ENCODE results near the gene ETV3L. TPM values are rescaled to one million over a fixed set of nuclear protein-coding genes. Genes with fewer than 3 reads are reported as not detected.
A peak's percentile ranks its signal among the peaks of the same experiment; 100 is the strongest.

ETV3L gene
- total RNA-seq: not detected

DNA sequence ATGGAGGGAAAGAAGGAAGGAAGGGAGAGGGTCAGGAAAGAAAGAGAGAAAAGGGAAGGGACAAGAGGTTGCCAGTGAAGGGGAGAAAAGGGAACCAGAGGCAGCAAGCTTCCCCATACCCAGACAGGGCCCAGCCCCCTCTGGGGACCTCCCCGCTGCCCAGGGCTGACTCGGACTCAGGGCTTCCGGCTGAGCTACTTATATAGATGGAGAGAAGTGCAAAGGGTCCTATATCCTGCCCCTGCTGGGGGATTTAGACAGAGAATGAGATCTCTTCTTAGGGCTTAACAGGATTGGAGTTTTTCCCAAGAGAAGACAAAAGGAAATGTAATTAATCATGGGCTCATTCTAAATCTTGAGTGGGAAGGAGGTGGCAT, at the start of gene ETV3L:
Gene ETV3L (minus strand): TSS at position 176 of the 377 bp plus-strand sequence. CDS start 285 bp downstream, outside the sequence.
- H3K4me3 ChIP-seq (ENCODE audit: low read depth, poor library complexity, severe bottlenecking): no peak within 1 kb of the TSS
- WGBS, 2 donors: 68 to 89% methylated on average over 3 of the region's 3 CpGs
- DNase-seq (ENCODE audit: low spot score in 2 of 2): no peak
- no peak for TF ChIP-seq POLR2A (IDR thresholded peaks at IDR 0.05)
- TF ChIP-seq, protein P1, sequence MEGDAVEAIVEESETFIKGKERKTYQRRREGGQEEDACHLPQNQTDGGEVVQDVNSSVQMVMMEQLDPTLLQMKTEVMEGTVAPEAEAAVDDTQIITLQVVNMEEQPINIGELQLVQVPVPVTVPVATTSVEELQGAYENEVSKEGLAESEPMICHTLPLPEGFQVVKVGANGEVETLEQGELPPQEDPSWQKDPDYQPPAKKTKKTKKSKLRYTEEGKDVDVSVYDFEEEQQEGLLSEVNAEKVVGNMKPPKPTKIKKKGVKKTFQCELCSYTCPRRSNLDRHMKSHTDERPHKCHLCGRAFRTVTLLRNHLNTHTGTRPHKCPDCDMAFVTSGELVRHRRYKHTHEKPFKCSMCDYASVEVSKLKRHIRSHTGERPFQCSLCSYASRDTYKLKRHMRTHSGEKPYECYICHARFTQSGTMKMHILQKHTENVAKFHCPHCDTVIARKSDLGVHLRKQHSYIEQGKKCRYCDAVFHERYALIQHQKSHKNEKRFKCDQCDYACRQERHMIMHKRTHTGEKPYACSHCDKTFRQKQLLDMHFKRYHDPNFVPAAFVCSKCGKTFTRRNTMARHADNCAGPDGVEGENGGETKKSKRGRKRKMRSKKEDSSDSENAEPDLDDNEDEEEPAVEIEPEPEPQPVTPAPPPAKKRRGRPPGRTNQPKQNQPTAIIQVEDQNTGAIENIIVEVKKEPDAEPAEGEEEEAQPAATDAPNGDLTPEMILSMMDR (IDR thresholded peaks at IDR 0.05): no peak
- intact Hi-C loops (cut with DNase I; ENCODE audit: low total_unique reads): no loop called here

DNA sequence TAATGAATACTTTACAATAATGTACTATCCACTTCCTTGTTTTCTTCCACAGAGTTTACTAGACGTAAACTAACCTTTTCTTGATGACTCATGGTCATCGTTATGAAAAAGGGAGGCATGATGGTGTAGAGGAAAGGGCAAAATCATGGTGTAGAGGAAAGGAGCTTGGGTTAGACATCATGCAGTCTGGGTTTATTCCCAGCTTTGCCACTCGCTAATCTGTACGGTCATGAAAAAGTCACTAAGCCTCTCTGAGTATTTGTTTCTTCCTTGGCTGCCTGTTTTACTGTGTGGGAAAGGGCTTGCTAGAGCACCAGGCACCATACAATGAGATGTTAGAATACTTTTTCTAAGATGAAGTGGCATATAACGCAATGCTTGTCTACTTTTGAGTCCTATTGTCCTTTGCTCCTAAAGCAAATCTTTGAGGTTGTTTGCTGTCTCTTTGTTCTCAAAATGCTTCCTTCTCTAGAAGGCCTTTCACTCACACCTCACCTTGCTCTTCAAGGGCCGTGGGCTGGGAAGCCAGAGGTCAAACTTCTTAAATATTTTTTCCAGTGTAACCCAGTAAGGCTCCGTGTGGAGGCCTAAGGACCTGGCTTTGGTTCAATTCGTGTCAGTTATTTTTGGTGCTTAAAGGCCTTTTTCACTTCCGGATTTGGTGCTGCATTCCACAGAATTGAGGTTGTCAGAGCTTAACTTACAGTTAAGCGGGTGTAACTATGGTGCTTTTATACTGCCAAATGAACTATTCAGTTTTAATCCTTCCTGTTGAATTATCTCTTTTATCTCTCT, 48.5 kb upstream of the ETV3L start:
- TF ChIP-seq, protein P1 (IDR thresholded peaks at IDR 0.05): no peak
- no peak for TF ChIP-seq POLR2A (IDR thresholded peaks at IDR 0.05)
- intact Hi-C loops (cut with DNase I; ENCODE audit: low total_unique reads): no loop called here
- no peak overlapping the region for H3K4me3 ChIP-seq (ENCODE audit: low read depth, poor library complexity, severe bottlenecking)
- no peak for DNase-seq (ENCODE audit: low spot score in 2 of 2)
- 51 to 60% methylated on average over 10 of the region's 10 CpGs for WGBS, 2 donors

DNA sequence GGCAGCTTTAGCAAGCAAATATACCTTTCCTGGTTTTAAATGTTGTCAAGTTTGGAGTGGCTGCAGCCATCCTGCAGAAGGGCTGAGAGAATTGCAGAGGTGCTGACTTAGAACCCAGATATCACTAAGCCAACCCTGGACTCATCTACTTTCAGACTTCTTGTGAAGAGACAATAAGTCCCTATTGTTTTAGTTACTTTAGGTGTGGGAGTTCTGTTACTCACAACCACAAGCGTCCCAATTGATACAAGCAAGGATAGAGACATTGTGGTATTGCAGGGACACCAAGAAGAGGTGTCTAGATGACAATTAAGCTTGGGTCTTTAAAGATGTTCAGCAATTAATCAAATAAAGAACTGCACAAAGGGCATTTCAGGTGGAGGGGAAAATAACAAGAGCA, 47.4 kb upstream of the ETV3L start:
- no peak overlapping the region for H3K4me3 ChIP-seq (ENCODE audit: low read depth, poor library complexity, severe bottlenecking)
- TF ChIP-seq, protein P1 (IDR thresholded peaks at IDR 0.05): no peak
- TF ChIP-seq POLR2A (IDR thresholded peaks at IDR 0.05): no peak
- DNase-seq (ENCODE audit: low spot score in 2 of 2): no peak
- intact Hi-C loops (cut with DNase I; ENCODE audit: low total_unique reads): no loop called here
- 81% methylated on average over 1 of the region's 1 CpG for WGBS, 2 donors

DNA sequence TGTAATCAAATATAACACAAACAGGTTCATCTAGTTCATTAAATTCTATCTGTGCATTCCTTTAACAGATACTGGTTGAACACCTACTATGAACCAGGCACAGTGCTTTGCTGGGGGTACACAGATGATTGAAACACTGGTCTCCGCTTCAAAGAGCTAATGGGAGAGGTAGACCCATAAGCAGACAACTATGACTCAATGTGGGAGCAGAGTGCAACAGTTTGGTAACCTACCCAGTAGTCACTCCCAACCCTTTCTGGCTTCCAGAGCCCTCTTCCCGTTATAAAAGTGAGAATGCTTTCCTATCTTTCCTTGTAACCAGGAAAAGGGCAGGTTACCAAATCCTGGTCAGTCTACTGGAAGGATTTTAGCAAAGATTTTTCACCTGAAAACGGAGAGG, 46.6 kb upstream of the ETV3L start:
- H3K4me3 ChIP-seq (ENCODE audit: low read depth, poor library complexity, severe bottlenecking): no peak overlapping the region
- WGBS, 2 donors: 50 to 58% methylated on average over 3 of the region's 3 CpGs
- no peak for TF ChIP-seq POLR2A (IDR thresholded peaks at IDR 0.05)
- TF ChIP-seq, protein P1 (IDR thresholded peaks at IDR 0.05): no peak
- no peak for DNase-seq (ENCODE audit: low spot score in 2 of 2)
- intact Hi-C loops (cut with DNase I; ENCODE audit: low total_unique reads): no loop called here

DNA sequence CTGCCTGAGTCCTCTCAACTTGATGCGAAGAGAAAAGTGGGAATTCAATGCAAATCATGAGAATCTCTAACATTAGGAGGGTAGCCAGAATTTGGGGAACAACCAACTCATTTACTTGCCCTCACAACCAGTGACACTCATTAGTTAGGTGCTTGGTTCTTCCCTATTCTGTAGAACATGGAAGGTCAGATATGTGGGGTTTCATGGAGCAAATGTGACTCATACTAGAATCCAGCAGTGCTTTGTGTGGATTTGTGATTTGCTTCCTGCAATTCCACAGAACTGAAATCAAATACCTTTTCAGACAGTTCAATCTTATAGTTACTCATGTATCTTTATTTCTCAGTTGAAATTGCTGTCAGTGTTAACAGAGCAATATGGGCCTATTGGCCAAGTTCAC, 45.5 kb upstream of the ETV3L start:
- WGBS, 2 donors: 67 to 71% methylated on average over 1 of the region's 1 CpG
- no peak for TF ChIP-seq POLR2A (IDR thresholded peaks at IDR 0.05)
- TF ChIP-seq, protein P1 (IDR thresholded peaks at IDR 0.05): no peak
- DNase-seq (ENCODE audit: low spot score in 2 of 2): no peak
- H3K4me3 ChIP-seq (ENCODE audit: low read depth, poor library complexity, severe bottlenecking): no peak overlapping the region
- intact Hi-C loops (cut with DNase I; ENCODE audit: low total_unique reads): no loop called here

DNA sequence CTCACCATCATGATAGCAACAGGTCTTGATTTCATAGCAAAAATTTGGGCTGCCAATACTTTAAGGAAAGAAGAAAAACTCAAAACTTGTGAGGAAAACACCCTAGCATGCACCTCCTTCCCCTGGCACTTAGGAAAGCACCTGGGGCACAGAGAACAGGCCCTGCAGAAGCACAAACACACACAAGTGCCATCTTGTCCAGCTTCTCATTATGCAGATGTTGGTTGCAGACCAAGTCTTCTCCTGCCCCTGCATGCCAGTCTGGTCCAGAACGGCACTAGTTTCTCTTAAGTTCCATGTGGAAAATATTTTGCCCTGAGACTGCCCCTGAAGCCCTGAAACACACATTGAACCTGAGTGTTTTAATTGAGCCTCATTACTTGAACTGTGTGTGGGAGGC, 44.9 kb upstream of the ETV3L start:
- peak in 1 of 2 donors; percentile 59 for DNase-seq (ENCODE audit: low spot score in 2 of 2)
- no peak overlapping the region for H3K4me3 ChIP-seq (ENCODE audit: low read depth, poor library complexity, severe bottlenecking)
- intact Hi-C loops (cut with DNase I; ENCODE audit: low total_unique reads): no loop called here
- TF ChIP-seq POLR2A (IDR thresholded peaks at IDR 0.05): no peak
- TF ChIP-seq, protein P1 (IDR thresholded peaks at IDR 0.05): no peak
- WGBS, 2 donors: 47 to 52% methylated on average over 1 of the region's 1 CpG
